Loucy (cell line): Measurements from ENCODE around the gene RXYLT1.
A peak's percentile ranks its signal among the peaks of the same experiment; 100 is the strongest.

ENCODE experiments used
- H2AFZ ChIP-seq: fragments of 200-600 bp; sonication (generic); 2 replicates; pipeline ENCODE4 v1.6.0; 2016; ENCODE audit warnings: antibody characterized with exemption, mild to moderate bottlenecking, low read length, moderate library complexity
- H3F3A ChIP-seq: fragments of 200-600 bp; 2 replicates; pipeline ENCODE4 v1.6.0; 2016; ENCODE audit warnings: antibody characterized with exemption, low read depth, mild to moderate bottlenecking
- H3K27me3 ChIP-seq: fragments of 200-600 bp; sonication (generic); 2 replicates; pipeline ENCODE4 v1.6.1; 2014; ENCODE audit warnings: low read length, mild to moderate bottlenecking; ENCODE audit not compliant: insufficient read depth, poor library complexity, severe bottlenecking
- H3K36me3 ChIP-seq: fragments of 200-600 bp; sonication (generic); 2 replicates; pipeline ENCODE4 v1.6.1; 2016; ENCODE audit warnings: low read length; ENCODE audit not compliant: insufficient read depth
- H3K4me1 ChIP-seq: fragments of 200-600 bp; sonication (generic); 2 replicates; pipeline ENCODE4 v1.5.1; 2014; ENCODE audit warnings: low read length, mild to moderate bottlenecking; ENCODE audit not compliant: insufficient read depth, poor library complexity, severe bottlenecking
- H3K4me2 ChIP-seq: fragments of 200-600 bp; sonication (generic); 2 replicates; pipeline ENCODE4 v1.6.0; 2014; ENCODE audit warnings: antibody characterized with exemption, low read length, low read depth, mild to moderate bottlenecking; ENCODE audit not compliant: poor library complexity, severe bottlenecking
- H3K4me3 ChIP-seq: fragments of 200-600 bp; sonication (generic); 2 replicates; pipeline ENCODE4 v1.5.1; 2014; ENCODE audit warnings: low read length, mild to moderate bottlenecking, mixed read lengths; ENCODE audit not compliant: poor library complexity, severe bottlenecking
- H3K79me2 ChIP-seq: fragments of 200-600 bp; sonication (generic); 2 replicates; pipeline ENCODE4 v1.6.1; 2014; ENCODE audit warnings: low read length; ENCODE audit not compliant: insufficient read depth
- H3K9ac ChIP-seq: fragments of 200-600 bp; sonication (generic); 2 replicates; pipeline ENCODE4 v1.6.0; 2014; ENCODE audit warnings: mild to moderate bottlenecking, low read depth, low read length, moderate library complexity; ENCODE audit not compliant: poor library complexity, severe bottlenecking
- H3K9me2 ChIP-seq: fragments of 200-600 bp; sonication (generic); replicated peaks from 2 replicates; pipeline ENCODE4 v1.6.1; 2016; ENCODE audit warnings: low read depth, low read length, mixed read lengths
- H3K9me3 ChIP-seq: fragments of 200-600 bp; sonication (generic); 2 replicates; pipeline ENCODE4 v1.6.1; 2014; ENCODE audit warnings: mild to moderate bottlenecking, antibody characterized with exemption, low read length, low read depth; ENCODE audit not compliant: insufficient read depth
- H4K20me1 ChIP-seq: fragments of 200-600 bp; sonication (generic); 2 replicates; pipeline ENCODE4 v1.6.0; 2014; ENCODE audit warnings: antibody characterized with exemption, low read length, mild to moderate bottlenecking; ENCODE audit not compliant: insufficient read depth, poor library complexity, severe bottlenecking
- EZH2phosphoT487 ChIP-seq: fragments of 200-600 bp; IDR thresholded peaks from 2 replicates; pipeline ENCODE4 v1.6.1; 2018; ENCODE audit warnings: antibody characterized with exemption, mild to moderate bottlenecking, moderate library complexity, borderline replicate concordance
- TF ChIP-seq, protein P1 (sequence below): fragments of 200-600 bp; sonication (generic); conservative IDR thresholded peaks from 2 replicates; pipeline ENCODE4 v1.5.1; 2014; ENCODE audit warnings: mild to moderate bottlenecking, antibody characterized with exemption, low read length

Gene RXYLT1

GRCh38 chr12:63766498-63766897 lies 13.2 kb upstream of the RXYLT1 start:
- H2AFZ ChIP-seq, result no peak overlapping the region
- H3K36me3 ChIP-seq, result no peaks in the 10 kb centered on the region
- H3K4me2 ChIP-seq, result no peak overlapping the region
- no peak overlapping the region for H3K4me3 ChIP-seq
- no peaks in the 10 kb centered on the region for H3F3A ChIP-seq
- no peak for TF ChIP-seq EZH2phosphoT487
- TF ChIP-seq, protein P1, sequence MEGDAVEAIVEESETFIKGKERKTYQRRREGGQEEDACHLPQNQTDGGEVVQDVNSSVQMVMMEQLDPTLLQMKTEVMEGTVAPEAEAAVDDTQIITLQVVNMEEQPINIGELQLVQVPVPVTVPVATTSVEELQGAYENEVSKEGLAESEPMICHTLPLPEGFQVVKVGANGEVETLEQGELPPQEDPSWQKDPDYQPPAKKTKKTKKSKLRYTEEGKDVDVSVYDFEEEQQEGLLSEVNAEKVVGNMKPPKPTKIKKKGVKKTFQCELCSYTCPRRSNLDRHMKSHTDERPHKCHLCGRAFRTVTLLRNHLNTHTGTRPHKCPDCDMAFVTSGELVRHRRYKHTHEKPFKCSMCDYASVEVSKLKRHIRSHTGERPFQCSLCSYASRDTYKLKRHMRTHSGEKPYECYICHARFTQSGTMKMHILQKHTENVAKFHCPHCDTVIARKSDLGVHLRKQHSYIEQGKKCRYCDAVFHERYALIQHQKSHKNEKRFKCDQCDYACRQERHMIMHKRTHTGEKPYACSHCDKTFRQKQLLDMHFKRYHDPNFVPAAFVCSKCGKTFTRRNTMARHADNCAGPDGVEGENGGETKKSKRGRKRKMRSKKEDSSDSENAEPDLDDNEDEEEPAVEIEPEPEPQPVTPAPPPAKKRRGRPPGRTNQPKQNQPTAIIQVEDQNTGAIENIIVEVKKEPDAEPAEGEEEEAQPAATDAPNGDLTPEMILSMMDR, result peak; percentile 65
- H3K9me3 ChIP-seq, result no peaks in the 10 kb centered on the region
- H3K9me2 ChIP-seq, result no peaks in the 10 kb centered on the region
- no peak overlapping the region for H3K9ac ChIP-seq
- no peaks in the 10 kb centered on the region for H3K4me1 ChIP-seq
- H3K27me3 ChIP-seq, result no peaks in the 10 kb centered on the region
- H3K79me2 ChIP-seq, result no peaks in the 10 kb centered on the region
- no peaks in the 10 kb centered on the region for H4K20me1 ChIP-seq

DNA sequence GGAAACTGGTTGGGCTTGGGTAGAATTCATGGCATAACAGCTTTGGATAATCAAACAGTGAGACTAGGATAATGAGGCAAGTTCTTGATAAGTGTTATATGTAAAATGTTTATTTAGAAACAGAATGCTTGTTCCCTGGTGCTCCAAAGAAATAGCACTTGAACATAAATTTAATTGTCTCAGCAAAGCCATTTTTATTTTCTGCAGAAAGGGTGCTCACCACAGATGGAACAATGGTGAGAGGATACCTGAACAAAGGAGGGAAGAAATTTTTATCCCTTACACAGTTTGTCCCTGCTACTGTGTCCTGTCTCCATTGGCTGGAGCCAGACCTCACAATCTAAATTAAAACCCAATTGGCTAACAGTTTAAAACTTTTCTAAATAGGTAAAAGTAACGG lies 9.3 kb upstream of the RXYLT1 start:
- no peak for TF ChIP-seq EZH2phosphoT487
- TF ChIP-seq, protein P1, result no peak
- Histone ChIP-seq H3K9ac (no peak overlapping the region), H3K9me3 (no peaks in the 10 kb centered on the region), H2AFZ (no peak overlapping the region), H3K79me2 (no peaks in the 10 kb centered on the region), H3F3A (no peaks in the 10 kb centered on the region), H3K27me3 (no peaks in the 10 kb centered on the region), H3K36me3 (no peaks in the 10 kb centered on the region), H4K20me1 (no peaks in the 10 kb centered on the region), H3K4me2 (no peak overlapping the region), H3K9me2 (no peaks in the 10 kb centered on the region), H3K4me3 (no peak overlapping the region), H3K4me1 (no peaks in the 10 kb centered on the region)

DNA sequence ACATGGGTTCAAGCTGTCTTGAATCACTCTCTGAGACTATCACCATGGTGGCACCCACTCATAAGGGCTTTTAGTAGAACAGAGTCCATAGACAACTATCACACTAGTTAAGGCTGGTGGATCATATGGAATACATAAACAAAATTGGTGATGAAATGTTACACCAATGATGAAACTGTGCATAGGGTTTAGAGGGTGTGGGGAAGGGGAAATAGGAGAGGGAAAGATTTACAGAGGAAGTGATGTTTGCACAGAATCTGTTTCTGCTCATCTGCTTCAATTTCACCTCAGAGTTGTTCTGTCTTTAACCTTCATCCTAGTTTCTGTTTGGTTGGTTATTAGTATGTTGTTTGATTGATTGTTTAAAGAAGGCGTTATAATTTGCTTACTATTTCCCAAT lies 2.4 kb upstream of the RXYLT1 start:
- H3K9me3 ChIP-seq, result no peaks in the 10 kb centered on the region
- TF ChIP-seq, protein P1, result no peak
- TF ChIP-seq EZH2phosphoT487, result no peak
- H3K79me2 ChIP-seq, result peaks cover 14% of the 10 kb centered on the region
- H3K9ac ChIP-seq, result no peak overlapping the region
- H2AFZ ChIP-seq, result peak overlapping the region; percentile 57
- H3K4me2 ChIP-seq, result no peak overlapping the region
- no peaks in the 10 kb centered on the region for H3F3A ChIP-seq
- no peaks in the 10 kb centered on the region for H3K27me3 ChIP-seq
- H3K36me3 ChIP-seq, result no peaks in the 10 kb centered on the region
- no peaks in the 10 kb centered on the region for H3K9me2 ChIP-seq
- peaks cover 24% of the 10 kb centered on the region for H3K4me1 ChIP-seq
- no peaks in the 10 kb centered on the region for H4K20me1 ChIP-seq
- H3K4me3 ChIP-seq, result no peak overlapping the region
